Measurements from ENCODE around the gene SLC25A19.

SLC25A19 gene

GRCh38 chr17:75325827-75326225 is 36.6 kb upstream of the SLC25A19 start:
- Histone ChIP-seq H3K4me3 (ENCODE audit: insufficient read length, low read depth) (no peak overlapping the region), H3K9ac (ENCODE audit: insufficient read length, low read depth) (no peak overlapping the region), H3K27me3 (ENCODE audit: insufficient read depth, insufficient read length) (no peaks in the 10 kb centered on the region), H3K9me3 (ENCODE audit: insufficient read depth, low read length) (no peaks in the 10 kb centered on the region), H3K4me1 (ENCODE audit: insufficient read depth, insufficient read length) (peaks cover 6% of the 10 kb centered on the region), H3K36me3 (ENCODE audit: insufficient read depth, insufficient read length, low read length) (peaks cover 39% of the 10 kb centered on the region)
- TF ChIP-seq SUZ12 (IDR thresholded peaks at IDR 0.05; ENCODE audit: extremely low read depth, insufficient read depth, insufficient read length): no peak
- TF ChIP-seq ZNF274 (IDR thresholded peaks at IDR 0.05; ENCODE audit: low read depth, low read length): no peak
- TF ChIP-seq YY1 (IDR thresholded peaks at IDR 0.05; ENCODE audit: insufficient read depth, insufficient read length): no peak
- DNase-seq (ENCODE audit: low read depth, low spot score): no peak

- Histone ChIP-seq H3K36me3 (ENCODE audit: insufficient read depth, insufficient read length, low read length) (peaks cover 38% of the 10 kb centered on the region), H3K4me1 (ENCODE audit: insufficient read depth, insufficient read length) (peaks cover 6% of the 10 kb centered on the region), H3K9me3 (ENCODE audit: insufficient read depth, low read length) (no peaks in the 10 kb centered on the region), H3K4me3 (ENCODE audit: insufficient read length, low read depth) (no peak overlapping the region), H3K9ac (ENCODE audit: insufficient read length, low read depth) (no peak overlapping the region), H3K27me3 (ENCODE audit: insufficient read depth, insufficient read length) (no peaks in the 10 kb centered on the region)
- TF ChIP-seq ZNF274 (IDR thresholded peaks at IDR 0.05; ENCODE audit: low read depth, low read length) (no peak), SUZ12 (IDR thresholded peaks at IDR 0.05; ENCODE audit: extremely low read depth, insufficient read depth, insufficient read length) (no peak), YY1 (IDR thresholded peaks at IDR 0.05; ENCODE audit: insufficient read depth, insufficient read length) (no peak)
- no peak for DNase-seq (ENCODE audit: low read depth, low spot score)
These were observed 36.1 kb upstream of the SLC25A19 start for GRCh38 chr17:75325348-75325747.

GRCh38 chr17:75321506-75321905 is 32.3 kb upstream of the SLC25A19 start:
- TF ChIP-seq SUZ12 (IDR thresholded peaks at IDR 0.05; ENCODE audit: extremely low read depth, insufficient read depth, insufficient read length): no peak
- TF ChIP-seq ZNF274 (IDR thresholded peaks at IDR 0.05; ENCODE audit: low read depth, low read length): no peak
- no peak for TF ChIP-seq YY1 (IDR thresholded peaks at IDR 0.05; ENCODE audit: insufficient read depth, insufficient read length)
- DNase-seq (ENCODE audit: low read depth, low spot score): no peak
- H3K36me3 ChIP-seq (ENCODE audit: insufficient read depth, insufficient read length, low read length): peaks cover 56% of the 10 kb centered on the region

GRCh38 chr17:75319904-75320691 is 30.9 kb upstream of the SLC25A19 start:
- Histone ChIP-seq H3K4me3 (ENCODE audit: insufficient read length, low read depth) (no peak overlapping the region), H3K36me3 (ENCODE audit: insufficient read depth, insufficient read length, low read length) (peaks cover 51% of the 10 kb centered on the region)
- DNase-seq (ENCODE audit: low read depth, low spot score): no peak

More at GRCh38 chr17:75321506-75321905, 32.3 kb upstream of the SLC25A19 start:
- no peak overlapping the region for H3K9ac ChIP-seq (ENCODE audit: insufficient read length, low read depth)
- peaks cover 11% of the 10 kb centered on the region for H3K4me1 ChIP-seq (ENCODE audit: insufficient read depth, insufficient read length)
- no peaks in the 10 kb centered on the region for H3K9me3 ChIP-seq (ENCODE audit: insufficient read depth, low read length)
- H3K27me3 ChIP-seq (ENCODE audit: insufficient read depth, insufficient read length): no peaks in the 10 kb centered on the region
- H3K4me3 ChIP-seq (ENCODE audit: insufficient read length, low read depth): no peak overlapping the region

GRCh38 chr17:75318615-75319222 is 29.5 kb upstream of the SLC25A19 start:
- TF ChIP-seq ZNF274 (IDR thresholded peaks at IDR 0.05; ENCODE audit: low read depth, low read length): no peak
- TF ChIP-seq SUZ12 (IDR thresholded peaks at IDR 0.05; ENCODE audit: extremely low read depth, insufficient read depth, insufficient read length): no peak
- Histone ChIP-seq H3K9ac (ENCODE audit: insufficient read length, low read depth) (peak overlapping the region; percentile 46), H3K27me3 (ENCODE audit: insufficient read depth, insufficient read length) (no peaks in the 10 kb centered on the region), H3K4me1 (ENCODE audit: insufficient read depth, insufficient read length) (peaks cover 16% of the 10 kb centered on the region), H3K9me3 (ENCODE audit: insufficient read depth, low read length) (no peaks in the 10 kb centered on the region), H3K36me3 (ENCODE audit: insufficient read depth, insufficient read length, low read length) (peaks cover 46% of the 10 kb centered on the region), H3K4me3 (ENCODE audit: insufficient read length, low read depth) (no peak overlapping the region)
- DNase-seq (ENCODE audit: low read depth, low spot score): no peak

More at GRCh38 chr17:75319904-75320691, 30.9 kb upstream of the SLC25A19 start:
- peaks cover 10% of the 10 kb centered on the region for H3K4me1 ChIP-seq (ENCODE audit: insufficient read depth, insufficient read length)
- no peak for TF ChIP-seq ZNF274 (IDR thresholded peaks at IDR 0.05; ENCODE audit: low read depth, low read length)
- no peak for TF ChIP-seq SUZ12 (IDR thresholded peaks at IDR 0.05; ENCODE audit: extremely low read depth, insufficient read depth, insufficient read length)
- no peak for TF ChIP-seq YY1 (IDR thresholded peaks at IDR 0.05; ENCODE audit: insufficient read depth, insufficient read length)
- H3K27me3 ChIP-seq (ENCODE audit: insufficient read depth, insufficient read length): no peaks in the 10 kb centered on the region
- H3K9me3 ChIP-seq (ENCODE audit: insufficient read depth, low read length): no peaks in the 10 kb centered on the region
- H3K9ac ChIP-seq (ENCODE audit: insufficient read length, low read depth): no peak overlapping the region

- Histone ChIP-seq H3K4me3 (ENCODE audit: insufficient read length, low read depth) (no peak overlapping the region), H3K4me1 (ENCODE audit: insufficient read depth, insufficient read length) (peaks cover 17% of the 10 kb centered on the region), H3K9ac (ENCODE audit: insufficient read length, low read depth) (no peak overlapping the region), H3K9me3 (ENCODE audit: insufficient read depth, low read length) (no peaks in the 10 kb centered on the region), H3K27me3 (ENCODE audit: insufficient read depth, insufficient read length) (no peaks in the 10 kb centered on the region), H3K36me3 (ENCODE audit: insufficient read depth, insufficient read length, low read length) (peaks cover 43% of the 10 kb centered on the region)
- no peak for DNase-seq (ENCODE audit: low read depth, low spot score)
- TF ChIP-seq SUZ12 (IDR thresholded peaks at IDR 0.05; ENCODE audit: extremely low read depth, insufficient read depth, insufficient read length) (no peak), ZNF274 (IDR thresholded peaks at IDR 0.05; ENCODE audit: low read depth, low read length) (no peak)
These were observed 29.0 kb upstream of the SLC25A19 start for GRCh38 chr17:75318211-75318610.

GRCh38 chr17:75317671-75318070 is 28.4 kb upstream of the SLC25A19 start:
- H3K9ac ChIP-seq (ENCODE audit: insufficient read length, low read depth): no peak overlapping the region
- TF ChIP-seq ZNF274 (IDR thresholded peaks at IDR 0.05; ENCODE audit: low read depth, low read length) (no peak), YY1 (IDR thresholded peaks at IDR 0.05; ENCODE audit: insufficient read depth, insufficient read length) (no peak), SUZ12 (IDR thresholded peaks at IDR 0.05; ENCODE audit: extremely low read depth, insufficient read depth, insufficient read length) (no peak)
- peaks cover 41% of the 10 kb centered on the region for H3K36me3 ChIP-seq (ENCODE audit: insufficient read depth, insufficient read length, low read length)
- no peaks in the 10 kb centered on the region for H3K9me3 ChIP-seq (ENCODE audit: insufficient read depth, low read length)
- peaks cover 17% of the 10 kb centered on the region for H3K4me1 ChIP-seq (ENCODE audit: insufficient read depth, insufficient read length)
- H3K27me3 ChIP-seq (ENCODE audit: insufficient read depth, insufficient read length): no peaks in the 10 kb centered on the region
- DNase-seq (ENCODE audit: low read depth, low spot score): no peak
- no peak overlapping the region for H3K4me3 ChIP-seq (ENCODE audit: insufficient read length, low read depth)
